CD4-positive, alpha-beta T cell (primary cell): ENCODE results near the gene TMEM121. TPM values are rescaled to one million over a fixed set of nuclear protein-coding genes. Genes with fewer than 3 reads are reported as not detected.

Experiments
- ATAC-seq: fragments of 200-7000 bp; cut with Tn5 transposase; one replicate; pipeline ENCODE4 v1.10.0; 2022; ENCODE audit warnings: mild to moderate bottlenecking; ENCODE audit not compliant: poor library complexity
- CTCF ChIA-PET: fragments of 350-600 bp; sonication (Branson Sonifier 250); formaldehyde crosslinking; loops from one replicate; lab custom pipeline; 2021; ENCODE audit warnings: antibody characterized with exemption, inconsistent platforms; lab: Charles Lee
- POLR2A ChIA-PET: fragments of 350-600 bp; sonication (Branson Sonifier 250); formaldehyde crosslinking; loops from one replicate; lab custom pipeline; 2021; ENCODE audit warnings: antibody characterized with exemption, inconsistent platforms; lab: Charles Lee
- DNase-seq, 14 experiments: peaks; one replicate each; pipeline ENCODE4 v3.0.0-alpha.2; 2013 to 2020; ENCODE audit warnings: mixed read lengths in 2 of 14
- H3K27ac ChIP-seq, 2 donors: one replicate each; pipeline versions ENCODE4 v1.5.1 to v1.7.0; 2013; ENCODE audit warnings: low read length in 2 of 2, low read depth in 1 of 2, mild to moderate bottlenecking in 1 of 2
- H3K27me3 ChIP-seq, 2 experiments: 1 replicate in 1 of 2; 2 replicates in 1 of 2; pipeline versions ENCODE4 v1.6.1 to v1.7.0; 2013; ENCODE audit warnings: low read length in 2 of 2, control low read depth in 1 of 2, mild to moderate bottlenecking in 1 of 2, moderate library complexity in 1 of 2; ENCODE audit not compliant: insufficient read depth in 2 of 2, control insufficient read depth in 1 of 2
- H3K36me3 ChIP-seq: one replicate; pipeline ENCODE4 v1.6.1; 2013; ENCODE audit warnings: low read length, control low read depth; ENCODE audit not compliant: insufficient read depth
- H3K4me1 ChIP-seq: one replicate; pipeline ENCODE4 v1.6.1; 2013; ENCODE audit warnings: low read length, control low read depth; ENCODE audit not compliant: insufficient read depth
- H3K4me3 ChIP-seq: one replicate; pipeline ENCODE4 v1.5.1; 2013; ENCODE audit warnings: mild to moderate bottlenecking, low read length, moderate library complexity
- H3K9me3 ChIP-seq, 2 experiments: 1 replicate in 1 of 2; 2 replicates in 1 of 2; pipeline versions ENCODE4 v1.6.1 to v1.7.0; 2013; ENCODE audit warnings: low read length in 2 of 2, mild to moderate bottlenecking in 2 of 2, control low read depth in 1 of 2, moderate library complexity in 1 of 2; ENCODE audit not compliant: control insufficient read depth in 1 of 2, insufficient read depth in 1 of 2
- H3K27ac Mint-ChIP-seq: one replicate; pipeline ENCODE4 v1.8.0; 2020; ENCODE audit warnings: mixed read lengths
- H3K27me3 Mint-ChIP-seq: one replicate; pipeline ENCODE4 v1.8.0; 2021; ENCODE audit warnings: mixed read lengths
- H3K36me3 Mint-ChIP-seq: one replicate; pipeline ENCODE4 v1.8.0; 2021; ENCODE audit warnings: low read depth, mixed read lengths
- H3K4me1 Mint-ChIP-seq: one replicate; pipeline ENCODE4 v1.8.0; 2021; ENCODE audit warnings: low read depth, mixed read lengths
- H3K4me3 Mint-ChIP-seq: one replicate; pipeline ENCODE4 v1.8.0; 2020; ENCODE audit warnings: mild to moderate bottlenecking, mixed read lengths
- H3K9me3 Mint-ChIP-seq: one replicate; pipeline ENCODE4 v1.8.0; 2020; ENCODE audit warnings: mixed read lengths
- CTCF ChIP-seq: fragments of 200-600 bp; IDR thresholded peaks from one replicate; pipeline ENCODE4 v1.8.0; 2022; ENCODE audit warnings: antibody characterized with exemption, mild to moderate bottlenecking
- intact Hi-C, 2 experiments: fragments of 100-400 bp; cut with DNase I in 1 of 2; cut with micrococcal nuclease in 1 of 2; formaldehyde crosslinking; loops; one replicate each; pipeline versions ENCODE4 v1.15.1 to v1.9.0; 2023 to 2025; cut with DNase I, micrococcal nuclease
- total RNA-seq, 174 experiments: library from RNA in 2 of 174; stranded (reverse) in 2 of 174; gene quantifications; one replicate each; pipeline ENCODE4 v1.2.3 and lab custom pipeline; 2021 to 2026

TMEM121 gene
- total RNA-seq, 2 experiments from 2014 or later: 1.6 to 1.7 TPM

- DNase-seq (peak in 1 of 14 experiments; percentile 43), ATAC-seq (no peak)
- Histone ChIP-seq H3K27ac (no peak overlapping the region), H3K9me3 (no peaks in the 10 kb centered on the region), H3K4me3 (no peak overlapping the region), H3K36me3 (peaks cover 9% of the 10 kb centered on the region), H3K27me3 (no peaks in the 10 kb centered on the region), H3K4me1 (no peaks in the 10 kb centered on the region)
- H3K27ac Mint-ChIP-seq: peak overlapping the region; percentile 59
- H3K27me3 Mint-ChIP-seq: no peaks in the 10 kb centered on the region
- no peaks in the 10 kb centered on the region for H3K9me3 Mint-ChIP-seq
- no peak for TF ChIP-seq CTCF
- H3K4me3 Mint-ChIP-seq: no peak overlapping the region
- no peaks in the 10 kb centered on the region for H3K36me3 Mint-ChIP-seq
- ChIA-PET POLR2A (no interaction called here), CTCF (no interaction called here)
- no peaks in the 10 kb centered on the region for H3K4me1 Mint-ChIP-seq
- intact Hi-C loops: loop anchor here in 1 of 2 experiments (10.0 kb wide), 1 partner anchor 704 kb away; the partner anchor contains the start of gene AKT1
Observed at GRCh38 chr14:105498430-105499255, 27.7 kb upstream of the TMEM121 start.

GRCh38 chr14:105499256-105500035 lies 26.9 kb upstream of the TMEM121 start:
- no peaks in the 10 kb centered on the region for H3K27me3 ChIP-seq
- H3K36me3 ChIP-seq: peaks cover 9% of the 10 kb centered on the region
- H3K4me1 Mint-ChIP-seq: no peaks in the 10 kb centered on the region
- intact Hi-C loops: loop anchor here in 1 of 2 experiments (10.0 kb wide), 1 partner anchor 705 kb away; the partner anchor contains the start of gene AKT1
- TF ChIP-seq CTCF: no peak
- H3K27me3 Mint-ChIP-seq: no peaks in the 10 kb centered on the region
- POLR2A ChIA-PET: no interaction called here
- H3K27ac Mint-ChIP-seq: no peak overlapping the region
- H3K4me3 Mint-ChIP-seq: no peak overlapping the region
- no peak overlapping the region for H3K27ac ChIP-seq
- no peaks in the 10 kb centered on the region for H3K9me3 ChIP-seq
- no peak overlapping the region for H3K4me3 ChIP-seq
- no peaks in the 10 kb centered on the region for H3K36me3 Mint-ChIP-seq
- DNase-seq: peak in 2 of 14 experiments; percentile 8 to 49
- no peaks in the 10 kb centered on the region for H3K4me1 ChIP-seq
- ATAC-seq: no peak
- no peaks in the 10 kb centered on the region for H3K9me3 Mint-ChIP-seq
- CTCF ChIA-PET: no interaction called here

GRCh38 chr14:105500036-105500725 lies 26.2 kb upstream of the TMEM121 start:
- no peaks in the 10 kb centered on the region for H3K27me3 Mint-ChIP-seq
- Histone ChIP-seq H3K36me3 (peaks cover 9% of the 10 kb centered on the region), H3K9me3 (no peaks in the 10 kb centered on the region), H3K4me3 (no peak overlapping the region), H3K27ac (no peak overlapping the region), H3K27me3 (no peaks in the 10 kb centered on the region), H3K4me1 (no peaks in the 10 kb centered on the region)
- TF ChIP-seq CTCF: no peak
- DNase-seq (peak in 1 of 14 experiments; percentile 42), ATAC-seq (no peak)
- H3K4me3 Mint-ChIP-seq: no peak overlapping the region
- H3K9me3 Mint-ChIP-seq: no peaks in the 10 kb centered on the region
- H3K27ac Mint-ChIP-seq: peak overlapping the region; percentile 17
- CTCF ChIA-PET: interaction anchor here (2.0 kb wide), 1 partner anchor 10 kb away, joined by 6 read pairs; the partner anchor contains the start of gene TEDC1
- H3K36me3 Mint-ChIP-seq: no peaks in the 10 kb centered on the region
- intact Hi-C loops: no loop called here
- no peaks in the 10 kb centered on the region for H3K4me1 Mint-ChIP-seq
- POLR2A ChIA-PET: no interaction called here
